HT-29 (cell line): ENCODE measurements around the gene PLEKHA6. TPM values are rescaled to one million over a fixed set of nuclear protein-coding genes. Genes with fewer than 3 reads are reported as not detected.

Source experiments
- DNase-seq: peaks from one replicate; pipeline ENCODE4 v3.0.0-alpha.2; 2015; ENCODE audit warnings: low spot score
- total RNA-seq: library from RNA; depleted of rRNA; stranded (reverse); fragments of >200 nt; shearing (Covaris generic); gene quantifications from 2 replicates; pipeline ENCODE4 v1.2.3, GENCODE V29; 2014

The PLEKHA6 gene
- total RNA-seq, 1 experiment from 2014 or later, result 88.6 TPM

GRCh38 chr1:204285436-204286305 is 74.1 kb downstream of the PLEKHA6 start:
- peak; percentile 35 for DNase-seq

GRCh38 chr1:204284929-204285328 is 74.8 kb downstream of the PLEKHA6 start:
- no peak for DNase-seq

DNA sequence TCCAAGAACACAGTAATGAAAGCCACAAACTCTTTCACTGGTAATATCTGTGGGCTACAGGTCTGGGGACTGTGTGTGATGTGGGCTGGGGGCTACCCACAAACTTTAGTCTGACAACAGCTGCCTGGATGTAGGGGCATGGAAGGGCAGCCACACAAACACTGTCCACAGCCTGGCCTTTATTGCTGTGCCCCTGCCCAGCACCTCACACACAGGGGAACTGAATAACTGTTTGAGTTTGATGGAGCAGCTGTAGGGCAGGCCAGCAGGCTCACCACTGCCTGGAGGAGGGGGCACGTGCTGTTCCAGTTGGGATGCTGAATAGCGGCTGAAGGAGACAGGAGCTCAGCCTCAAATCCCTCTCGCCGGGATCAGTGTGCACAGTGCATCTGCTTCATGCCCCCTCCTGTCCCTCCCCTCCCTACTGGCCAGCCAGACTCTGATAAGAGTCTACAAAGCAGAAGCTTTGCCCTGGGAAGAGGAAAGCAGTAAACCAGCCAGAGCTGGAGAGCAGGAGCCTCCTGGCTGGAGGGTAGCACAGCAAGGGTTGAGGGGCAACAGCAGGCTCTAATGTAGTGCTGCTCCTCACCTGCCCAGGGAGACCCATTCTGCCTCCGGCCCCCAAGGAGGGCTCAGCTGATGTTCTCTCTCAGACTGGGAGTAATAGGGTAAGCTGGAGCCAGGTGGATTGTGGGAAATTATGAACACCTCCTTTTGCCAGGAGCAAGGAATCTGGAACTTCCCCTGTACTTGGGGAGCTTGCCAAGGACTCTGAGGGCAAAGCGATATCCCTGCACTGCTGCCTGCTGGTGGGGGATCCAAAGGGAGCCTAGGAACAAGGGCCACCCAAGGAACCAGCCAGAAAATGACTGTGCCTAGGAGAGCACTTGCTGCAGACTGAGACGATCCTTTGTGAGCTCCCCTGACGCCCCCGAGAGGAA is 75.7 kb downstream of the PLEKHA6 start:
- DNase-seq, result no peak

DNA sequence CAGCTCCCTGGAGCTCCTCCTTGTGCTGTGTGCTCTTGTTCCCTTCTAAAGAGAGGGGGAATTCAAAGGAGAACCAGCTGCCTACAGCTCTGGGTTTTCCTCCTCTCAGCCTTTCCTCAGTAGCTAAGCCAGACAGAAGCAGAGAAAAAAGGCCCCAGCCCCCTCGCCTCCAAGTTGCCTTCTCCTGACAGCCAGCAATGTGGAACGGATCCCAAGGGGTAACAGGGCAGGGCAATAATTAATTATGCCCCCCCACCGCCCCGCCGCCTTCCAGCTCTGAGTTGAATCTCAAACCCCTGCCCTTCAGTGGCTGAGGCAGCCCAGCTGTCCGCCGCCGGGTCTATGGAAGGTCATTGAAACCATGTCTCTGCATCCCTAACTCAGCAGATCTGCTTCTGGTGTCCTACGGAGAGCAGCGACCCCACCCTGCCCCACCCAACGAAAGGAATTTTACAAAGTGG is 76.9 kb downstream of the PLEKHA6 start:
- no peak for DNase-seq

- no peak for DNase-seq
Observed at GRCh38 chr1:204280099-204280961, 79.4 kb downstream of the PLEKHA6 start.

GRCh38 chr1:204278958-204279357 is 80.8 kb downstream of the PLEKHA6 start:
- no peak for DNase-seq

GRCh38 chr1:204278251-204278650 is 81.5 kb downstream of the PLEKHA6 start:
- no peak for DNase-seq

GRCh38 chr1:204277563-204278219 is 82.0 kb downstream of the PLEKHA6 start:
- no peak for DNase-seq

DNA sequence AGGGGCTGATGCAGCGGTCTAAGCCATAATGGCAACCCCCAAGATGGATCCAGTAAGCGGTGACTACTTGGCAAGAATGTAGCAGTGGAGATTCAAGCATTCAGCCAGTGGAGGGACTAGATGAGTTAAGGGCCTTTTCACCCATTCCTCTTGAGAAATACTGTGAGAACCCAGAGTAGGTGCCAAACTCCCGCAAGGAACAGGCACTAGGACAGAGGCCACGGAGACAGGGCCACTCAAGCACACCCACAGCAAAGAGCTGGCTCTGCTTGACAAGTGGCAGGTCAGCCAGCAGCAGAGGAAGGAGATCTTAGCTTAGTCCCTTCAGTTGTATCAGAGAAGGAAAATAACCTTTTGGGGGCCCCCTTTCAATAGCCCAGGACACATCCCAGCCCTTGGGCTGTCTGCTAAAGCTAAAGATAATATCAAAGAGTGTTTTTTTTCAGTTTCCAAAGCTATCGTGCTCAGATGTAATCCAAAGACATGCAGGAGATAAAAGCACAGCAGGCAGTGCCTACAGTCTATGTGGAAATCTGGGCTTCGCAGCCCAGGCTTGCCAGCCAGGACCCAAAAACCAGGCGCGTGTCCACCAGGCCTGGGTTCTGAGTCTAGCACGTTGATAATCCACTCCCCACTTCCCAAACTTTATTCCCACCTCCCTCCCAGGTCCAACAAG is 83.9 kb downstream of the PLEKHA6 start:
- no peak for DNase-seq

GRCh38 chr1:204274446-204274845 is 85.3 kb downstream of the PLEKHA6 start:
- DNase-seq, result no peak

- no peak for DNase-seq
Observed at GRCh38 chr1:204272505-204272904, 87.2 kb downstream of the PLEKHA6 start.

DNA sequence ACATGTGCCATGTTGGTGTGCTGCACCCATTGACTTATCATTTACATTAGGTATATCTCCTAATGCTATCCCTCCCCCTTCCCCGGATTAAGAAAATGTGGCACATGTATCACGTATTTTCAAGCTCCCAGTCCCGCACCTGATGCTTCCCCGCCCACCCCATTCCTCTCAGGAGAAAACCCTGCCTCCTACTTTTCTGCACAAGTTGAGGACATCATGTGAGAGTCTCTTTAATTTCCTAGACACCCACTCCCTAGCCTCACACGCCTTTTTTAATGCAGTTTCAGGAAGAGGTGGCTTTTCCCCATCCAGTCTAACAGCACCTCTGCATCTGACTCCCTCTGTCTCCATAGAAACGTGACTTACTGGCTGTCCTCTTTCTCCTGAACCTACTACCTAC is 87.8 kb downstream of the PLEKHA6 start:
- no peak for DNase-seq

- DNase-seq, result no peak
Observed at GRCh38 chr1:204268101-204268500, 91.6 kb downstream of the PLEKHA6 start.

GRCh38 chr1:204267191-204267601 is 92.5 kb downstream of the PLEKHA6 start:
- DNase-seq, result peak; percentile 16

GRCh38 chr1:204266504-204267034 is 93.2 kb downstream of the PLEKHA6 start:
- DNase-seq, result peak; percentile 66

DNA sequence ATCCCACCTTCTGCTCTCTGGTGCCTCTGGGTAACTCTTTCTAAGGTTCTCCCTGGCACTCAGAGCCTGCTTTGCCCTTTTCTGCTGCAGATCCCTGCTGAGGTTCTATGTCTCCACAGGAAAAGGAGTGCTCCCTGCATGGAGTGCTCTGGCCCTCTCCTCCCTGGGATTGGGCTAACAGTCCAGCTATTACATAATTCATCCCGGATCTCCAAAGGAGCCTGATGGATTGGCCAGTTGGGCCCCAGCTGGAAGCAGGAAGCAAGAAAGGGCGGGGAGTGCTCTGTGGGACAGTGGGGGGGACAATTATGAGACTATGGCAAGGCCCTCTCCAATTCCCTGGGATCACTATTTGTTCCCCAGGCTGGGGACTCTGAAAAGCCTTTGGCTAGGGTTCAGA is 94.1 kb downstream of the PLEKHA6 start:
- no peak for DNase-seq

GRCh38 chr1:204264805-204265204 is 94.9 kb downstream of the PLEKHA6 start:
- no peak for DNase-seq

GRCh38 chr1:204263254-204263910 is 96.3 kb downstream of the PLEKHA6 start:
- DNase-seq, result no peak

- DNase-seq, result no peak
Observed at GRCh38 chr1:204262506-204263253, 97.0 kb downstream of the PLEKHA6 start.
